HepG2 (cell line): ENCODE data around the gene GATD1. TPM values are rescaled to one million over a fixed set of nuclear protein-coding genes. Genes with fewer than 3 reads are reported as not detected.

Source experiments
- BRD4 ChIP-seq: sonication (generic); formaldehyde crosslinking; IDR thresholded peaks from 2 replicates; pipeline ENCODE4 v1.4.0; 2020; ENCODE audit warnings: missing genetic modification reagents
- DNMT1 ChIP-seq: sonication (generic); formaldehyde crosslinking; IDR thresholded peaks from 2 replicates; pipeline ENCODE4 v1.5.1; 2020; ENCODE audit warnings: mild to moderate bottlenecking, missing genetic modification reagents
- DZIP1 ChIP-seq: sonication (generic); formaldehyde crosslinking; IDR thresholded peaks from 2 replicates; pipeline ENCODE4 v1.5.0; 2020; ENCODE audit warnings: mild to moderate bottlenecking, missing genetic modification reagents
- MLLT10 ChIP-seq: sonication (generic); formaldehyde crosslinking; IDR thresholded peaks from 2 replicates; pipeline ENCODE4 v1.4.0; 2020; ENCODE audit warnings: missing genetic modification reagents
- NKX3-1 ChIP-seq: sonication (generic); formaldehyde crosslinking; IDR thresholded peaks from 2 replicates; pipeline ENCODE4 v1.5.0; 2020; ENCODE audit warnings: missing genetic modification reagents
- PAWR ChIP-seq: sonication (generic); formaldehyde crosslinking; IDR thresholded peaks from 2 replicates; pipeline ENCODE4 v1.4.0; 2020; ENCODE audit warnings: missing genetic modification reagents, mild to moderate bottlenecking, borderline replicate concordance
- TBP ChIP-seq: sonication (generic); formaldehyde crosslinking; IDR thresholded peaks from 2 replicates; pipeline ENCODE4 v1.5.0; 2020; ENCODE audit warnings: missing genetic modification reagents
- TEAD3 ChIP-seq: optimal IDR thresholded peaks from 2 replicates; pipeline ENCODE3; 2016; ENCODE audit warnings: borderline replicate concordance
- U2AF2 ChIP-seq: fragments of 200-400 bp; formaldehyde crosslinking; IDR thresholded peaks from 2 replicates; pipeline ENCODE4 v1.6.1; 2017; ENCODE audit warnings: low read depth, mild to moderate bottlenecking, low read length
- ZFY ChIP-seq: sonication (generic); formaldehyde crosslinking; IDR thresholded peaks from 2 replicates; pipeline ENCODE4 v1.4.0; 2020; ENCODE audit warnings: missing genetic modification reagents
- ZNF382 ChIP-seq: sonication (generic); formaldehyde crosslinking; IDR thresholded peaks from 2 replicates; pipeline ENCODE4 v1.5.0; 2020; ENCODE audit warnings: missing genetic modification reagents, mild to moderate bottlenecking, borderline replicate concordance
- ZNF430 ChIP-seq: sonication (generic); formaldehyde crosslinking; IDR thresholded peaks from 2 replicates; pipeline ENCODE4 v1.9.0; 2021; ENCODE audit warnings: mild to moderate bottlenecking, missing genetic modification reagents
- polyA plus RNA-seq, 8 experiments: library from polyadenylated mRNA; depleted of rRNA in 3 of 8; stranded (reverse) in 7 of 8; unstranded in 1 of 8; fragments of >200 nt; fragmentation: Illumina TruSeq in 4 of 8; extraction: Trizol in 4 of 8; gene quantifications; 2 replicates each; pipeline versions ENCODE4 v1.2.1 to v1.2.3, GENCODE V29; 2011 to 2016; ENCODE audit warnings: low read depth in 4 of 8, missing spikeins in 1 of 8, mixed read lengths in 1 of 8; ENCODE audit not compliant: insufficient read depth in 1 of 8
- total RNA-seq, 5 experiments: library from RNA; depleted of rRNA; stranded (reverse); fragments of >200 nt; fragmentation: Illumina TruSeq; extraction: Trizol; gene quantifications; 2 replicates each; pipeline ENCODE4 v1.2.3, GENCODE V29; 2016; ENCODE audit warnings: low read depth in 1 of 5
- TF ChIP-seq, protein P1 (sequence below): sonication (generic); formaldehyde crosslinking; IDR thresholded peaks from 2 replicates; pipeline ENCODE4 v1.4.0; 2020; ENCODE audit warnings: mild to moderate bottlenecking, missing genetic modification reagents
- TF ChIP-seq, protein P2 (sequence below): sonication (generic); formaldehyde crosslinking; IDR thresholded peaks from 2 replicates; pipeline ENCODE4 v1.9.0; 2021; ENCODE audit warnings: missing genetic modification reagents, mild to moderate bottlenecking, borderline replicate concordance

GATD1 gene
- total and polyA plus RNA-seq, 2 of the 13 experiments (the other 11 are each of a cell fraction or from before 2014, with no cell fraction given) = 31.3 to 60.5 TPM

DNA sequence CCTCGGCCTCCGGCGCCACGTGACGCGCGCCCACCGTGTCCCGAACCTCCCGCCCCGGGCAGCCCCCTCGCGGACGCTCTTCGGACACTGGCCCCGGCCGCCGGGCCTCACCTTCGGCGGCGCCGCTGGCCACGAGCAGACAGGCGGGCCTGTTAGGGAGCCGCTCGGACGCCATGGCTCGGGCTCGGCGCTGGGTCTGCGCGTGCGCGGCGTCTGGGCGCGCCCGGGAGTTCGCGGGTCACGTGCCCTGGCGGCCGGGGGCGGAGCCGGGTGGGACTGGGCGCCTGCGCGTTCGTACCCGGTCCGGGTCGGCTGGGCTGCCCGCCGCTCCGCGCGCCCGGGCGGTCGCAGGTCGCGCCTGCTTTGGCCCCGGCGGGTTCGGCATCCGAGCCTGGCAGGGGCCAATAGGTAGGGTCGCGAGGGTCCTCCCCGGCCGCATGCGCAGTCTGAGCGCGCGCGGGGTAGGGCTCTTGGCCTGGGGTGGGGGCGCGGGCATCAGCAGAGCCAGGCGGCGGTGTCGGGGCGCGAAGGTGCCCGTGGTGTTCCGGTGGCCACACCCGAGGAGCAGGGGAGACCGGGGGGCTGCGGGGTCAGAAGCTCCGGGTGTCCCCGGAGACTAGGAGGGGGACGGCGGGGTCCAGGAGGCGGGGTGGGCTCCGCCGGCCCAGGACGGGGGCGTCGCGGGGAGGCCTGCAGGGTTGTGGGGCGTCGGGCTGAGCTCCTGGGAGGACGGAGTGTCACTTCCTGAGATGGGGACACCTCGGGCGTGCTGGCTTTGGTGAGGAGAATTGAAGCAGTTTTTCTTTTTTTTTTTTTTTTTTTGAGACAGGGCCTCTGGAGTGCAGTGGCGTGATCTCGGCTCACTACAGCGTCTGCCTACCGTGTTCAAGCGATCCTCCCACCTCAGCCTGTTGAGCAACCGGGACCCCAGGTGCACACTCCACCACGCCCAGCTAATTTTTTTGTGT, at the start of gene GATD1 (continued):
- peak; percentile 37; the same call in 1 of the 2 replicates for TF ChIP-seq NKX3-1 (CRISPR knock-in tag)
- peak; percentile 64; the same call in 1 of the 2 replicates for TF ChIP-seq TBP (CRISPR knock-in tag)
- TF ChIP-seq ZNF382 (CRISPR knock-in tag) = no peak
- TF ChIP-seq DNMT1 (CRISPR knock-in tag) = peak; percentile 77; the same call in 1 of the 2 replicates
- TF ChIP-seq MLLT10 (CRISPR knock-in tag) = no peak
- TF ChIP-seq PAWR (CRISPR knock-in tag) = no peak
- TF ChIP-seq, protein P1, sequence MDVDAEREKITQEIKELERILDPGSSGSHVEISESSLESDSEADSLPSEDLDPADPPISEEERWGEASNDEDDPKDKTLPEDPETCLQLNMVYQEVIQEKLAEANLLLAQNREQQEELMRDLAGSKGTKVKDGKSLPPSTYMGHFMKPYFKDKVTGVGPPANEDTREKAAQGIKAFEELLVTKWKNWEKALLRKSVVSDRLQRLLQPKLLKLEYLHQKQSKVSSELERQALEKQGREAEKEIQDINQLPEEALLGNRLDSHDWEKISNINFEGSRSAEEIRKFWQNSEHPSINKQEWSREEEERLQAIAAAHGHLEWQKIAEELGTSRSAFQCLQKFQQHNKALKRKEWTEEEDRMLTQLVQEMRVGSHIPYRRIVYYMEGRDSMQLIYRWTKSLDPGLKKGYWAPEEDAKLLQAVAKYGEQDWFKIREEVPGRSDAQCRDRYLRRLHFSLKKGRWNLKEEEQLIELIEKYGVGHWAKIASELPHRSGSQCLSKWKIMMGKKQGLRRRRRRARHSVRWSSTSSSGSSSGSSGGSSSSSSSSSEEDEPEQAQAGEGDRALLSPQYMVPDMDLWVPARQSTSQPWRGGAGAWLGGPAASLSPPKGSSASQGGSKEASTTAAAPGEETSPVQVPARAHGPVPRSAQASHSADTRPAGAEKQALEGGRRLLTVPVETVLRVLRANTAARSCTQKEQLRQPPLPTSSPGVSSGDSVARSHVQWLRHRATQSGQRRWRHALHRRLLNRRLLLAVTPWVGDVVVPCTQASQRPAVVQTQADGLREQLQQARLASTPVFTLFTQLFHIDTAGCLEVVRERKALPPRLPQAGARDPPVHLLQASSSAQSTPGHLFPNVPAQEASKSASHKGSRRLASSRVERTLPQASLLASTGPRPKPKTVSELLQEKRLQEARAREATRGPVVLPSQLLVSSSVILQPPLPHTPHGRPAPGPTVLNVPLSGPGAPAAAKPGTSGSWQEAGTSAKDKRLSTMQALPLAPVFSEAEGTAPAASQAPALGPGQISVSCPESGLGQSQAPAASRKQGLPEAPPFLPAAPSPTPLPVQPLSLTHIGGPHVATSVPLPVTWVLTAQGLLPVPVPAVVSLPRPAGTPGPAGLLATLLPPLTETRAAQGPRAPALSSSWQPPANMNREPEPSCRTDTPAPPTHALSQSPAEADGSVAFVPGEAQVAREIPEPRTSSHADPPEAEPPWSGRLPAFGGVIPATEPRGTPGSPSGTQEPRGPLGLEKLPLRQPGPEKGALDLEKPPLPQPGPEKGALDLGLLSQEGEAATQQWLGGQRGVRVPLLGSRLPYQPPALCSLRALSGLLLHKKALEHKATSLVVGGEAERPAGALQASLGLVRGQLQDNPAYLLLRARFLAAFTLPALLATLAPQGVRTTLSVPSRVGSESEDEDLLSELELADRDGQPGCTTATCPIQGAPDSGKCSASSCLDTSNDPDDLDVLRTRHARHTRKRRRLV (CRISPR knock-in tag) = no peak
- TF ChIP-seq U2AF2 = no peak
- TF ChIP-seq ZFY (CRISPR knock-in tag) = peak; percentile 92
- no peak for TF ChIP-seq TEAD3 (CRISPR knock-in tag)
- TF ChIP-seq DZIP1 (CRISPR knock-in tag) = peak; percentile 81; the same call in 1 of the 2 replicates
- TF ChIP-seq, protein P2, sequence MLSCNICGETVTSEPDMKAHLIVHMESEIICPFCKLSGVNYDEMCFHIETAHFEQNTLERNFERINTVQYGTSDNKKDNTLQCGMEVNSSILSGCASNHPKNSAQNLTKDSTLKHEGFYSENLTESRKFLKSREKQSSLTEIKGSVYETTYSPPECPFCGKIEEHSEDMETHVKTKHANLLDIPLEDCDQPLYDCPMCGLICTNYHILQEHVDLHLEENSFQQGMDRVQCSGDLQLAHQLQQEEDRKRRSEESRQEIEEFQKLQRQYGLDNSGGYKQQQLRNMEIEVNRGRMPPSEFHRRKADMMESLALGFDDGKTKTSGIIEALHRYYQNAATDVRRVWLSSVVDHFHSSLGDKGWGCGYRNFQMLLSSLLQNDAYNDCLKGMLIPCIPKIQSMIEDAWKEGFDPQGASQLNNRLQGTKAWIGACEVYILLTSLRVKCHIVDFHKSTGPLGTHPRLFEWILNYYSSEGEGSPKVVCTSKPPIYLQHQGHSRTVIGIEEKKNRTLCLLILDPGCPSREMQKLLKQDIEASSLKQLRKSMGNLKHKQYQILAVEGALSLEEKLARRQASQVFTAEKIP = no peak
- TF ChIP-seq BRD4 (CRISPR knock-in tag) = peak; percentile 64; the same call in 1 of the 2 replicates
- no peak for TF ChIP-seq ZNF430
